Stimulated activated CD8-positive, alpha-beta memory T cell treated with anti-CD3 and anti-CD28 coated beads, Interleukin-15, amount 100 ng/mL, for 48 hours (primary cell): ENCODE data around the gene HDHD2.

Experiments
- DNase-seq, 2 donors: peaks; one replicate each; pipeline ENCODE4 v3.0.0-alpha.2; 2020; ENCODE audit warnings: low read depth in 2 of 2

Gene HDHD2

DNA sequence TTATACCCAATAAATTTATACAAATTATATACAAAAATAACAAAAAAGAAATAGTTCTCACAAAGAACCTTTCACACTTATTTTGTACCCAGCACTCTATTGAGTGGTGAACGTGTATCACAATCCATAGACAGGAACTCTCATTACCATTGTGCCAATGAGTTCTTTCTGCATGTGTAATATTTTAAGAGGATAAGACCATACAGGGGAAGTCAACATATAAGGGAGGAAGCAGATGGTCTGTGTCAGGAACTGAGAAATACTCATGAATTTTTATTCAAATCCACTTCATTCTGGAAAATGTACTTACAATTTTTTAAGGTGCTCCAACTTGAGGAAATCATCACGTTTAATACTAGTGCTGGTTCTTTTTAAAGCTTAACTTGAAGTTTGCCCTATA is 87.8 kb downstream of the HDHD2 start:
- no peak for DNase-seq
